Measurements from ENCODE around the gene TUBG2.

The TUBG2 gene

DNA sequence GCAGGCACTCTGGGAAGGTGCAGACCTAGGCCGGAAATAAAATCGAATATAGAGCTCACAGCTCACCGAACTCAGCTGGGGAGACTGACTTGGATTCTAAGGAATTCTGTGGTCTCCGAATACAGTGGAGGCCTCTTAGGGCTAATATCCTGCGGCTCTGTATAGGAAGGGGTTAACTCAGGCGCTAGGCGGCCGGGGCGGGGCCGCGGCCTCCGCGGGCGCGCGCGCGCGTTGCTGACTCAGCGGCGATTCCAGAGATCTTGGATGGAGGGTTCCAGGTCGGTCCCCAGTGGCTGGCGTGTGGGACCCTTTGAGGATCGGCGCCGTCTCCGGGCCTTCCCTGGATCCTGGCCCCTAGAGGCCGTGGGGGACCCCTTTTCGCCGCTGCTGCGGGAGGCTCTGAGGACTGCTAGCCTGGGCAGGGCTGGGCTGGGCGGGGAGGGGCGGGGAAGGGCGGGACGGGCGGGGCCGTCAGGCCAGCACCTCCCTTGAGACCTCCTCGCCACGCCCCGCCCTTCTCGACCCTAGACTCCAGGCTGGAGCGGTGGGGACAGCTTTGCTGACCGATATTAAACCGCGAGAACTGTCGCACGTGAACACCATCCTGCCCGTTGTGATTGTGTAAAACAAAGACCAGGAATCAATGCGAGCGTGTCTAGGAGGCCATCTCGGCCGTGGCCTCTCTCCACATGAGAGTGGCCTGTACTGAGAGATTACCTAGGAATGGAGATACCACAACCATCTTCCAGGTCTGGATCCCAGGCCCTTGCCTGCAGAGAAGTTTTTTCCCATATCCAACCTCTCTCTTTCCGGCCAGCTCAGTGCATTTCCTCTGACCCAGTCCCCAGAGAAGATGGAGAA, 19.1 kb downstream of the TUBG2 start:
- peak; percentile 80 to 85 for DNase-seq

DNA sequence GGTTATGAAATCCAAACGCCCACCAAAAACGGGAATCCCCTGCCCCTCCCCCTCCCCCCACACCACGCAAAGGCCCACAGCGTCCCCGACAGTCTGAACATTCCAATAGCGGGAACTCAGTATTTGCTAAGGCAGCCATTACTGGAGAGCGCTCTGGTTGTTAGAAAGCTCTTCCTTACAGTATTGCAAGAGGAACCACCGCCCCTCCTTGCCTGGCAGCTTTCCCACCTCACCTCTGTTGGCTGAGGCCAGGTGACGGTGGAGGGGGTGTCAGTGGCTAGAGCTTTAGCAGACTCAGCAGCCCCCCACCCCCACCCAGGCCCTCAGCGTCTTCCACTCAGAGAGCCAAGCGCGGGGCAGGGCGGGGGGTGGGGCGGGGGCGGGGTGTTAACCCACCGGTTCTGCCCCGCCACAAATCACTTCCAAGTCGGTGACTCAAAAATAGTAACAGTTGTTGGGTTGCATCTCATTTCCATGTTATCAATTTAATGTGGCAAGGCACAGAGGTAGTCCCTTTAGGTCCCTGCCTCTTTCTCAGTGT, 19.9 kb downstream of the TUBG2 start:
- peak; percentile 42 to 51 for DNase-seq

DNA sequence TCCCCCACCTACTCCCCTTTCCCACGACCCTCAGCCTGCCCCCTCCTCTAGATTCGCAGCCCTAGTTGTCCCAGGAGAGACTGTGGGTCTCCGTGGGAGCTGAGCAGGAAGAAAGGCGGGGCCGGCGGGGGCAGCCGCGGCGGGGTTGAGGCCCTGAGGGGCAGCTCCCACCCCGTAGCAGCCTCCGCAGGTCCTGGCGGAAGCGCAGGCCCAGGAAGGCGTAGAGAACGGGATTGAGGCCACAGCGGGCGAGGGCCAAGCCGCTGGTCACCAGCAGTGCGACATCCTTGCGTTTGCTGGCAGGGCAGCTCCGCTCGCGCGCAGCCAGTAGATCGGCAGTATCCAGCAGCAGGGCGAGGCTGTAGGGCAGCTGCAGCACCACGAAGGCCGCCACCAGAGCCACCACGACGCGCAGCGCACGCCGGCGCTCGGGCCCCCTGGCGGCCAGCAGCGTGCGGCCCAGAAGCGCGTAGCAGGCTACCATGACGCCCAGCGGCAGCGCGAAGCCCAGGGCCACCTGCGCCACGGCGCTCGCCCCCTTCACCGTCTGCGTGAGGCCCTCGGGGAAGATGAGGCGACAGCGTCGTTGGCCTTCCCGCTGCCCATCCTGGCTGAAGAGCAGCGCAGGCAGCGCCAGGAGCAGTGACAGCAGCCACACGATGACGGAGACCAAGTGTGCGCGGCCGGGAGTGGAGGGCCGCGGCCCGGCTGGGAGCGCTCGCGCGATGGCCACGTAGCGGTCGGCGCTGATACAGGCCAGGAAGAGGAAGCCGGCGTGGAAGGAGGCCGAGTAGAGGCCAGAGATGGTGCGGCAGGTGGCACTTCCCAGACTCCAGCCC, 20.6 kb downstream of the TUBG2 start:
- DNase-seq, result peak; percentile 70 to 78

DNA sequence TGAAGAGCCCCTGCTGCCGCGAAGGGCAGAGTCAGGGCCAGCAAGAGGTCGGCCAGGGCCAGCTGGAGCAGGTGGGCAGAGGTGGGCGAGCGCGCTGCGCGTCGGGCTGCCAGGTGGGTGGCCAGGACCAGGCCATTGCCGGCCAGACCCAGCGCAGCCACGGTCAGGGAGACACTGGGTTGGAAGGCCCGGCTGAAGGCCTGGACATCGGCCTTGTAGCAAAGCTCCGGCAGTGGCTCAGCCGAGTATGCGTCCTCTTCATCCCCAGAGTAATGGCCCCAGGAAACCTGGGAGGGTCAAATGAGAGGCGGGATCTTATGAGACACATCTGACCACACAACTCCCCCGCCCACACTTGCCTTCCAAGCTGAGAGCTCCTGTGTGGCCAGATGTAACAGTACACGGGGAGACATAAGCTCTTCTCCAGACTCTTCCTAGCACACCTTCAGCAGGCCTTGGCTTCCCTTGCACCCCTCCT, 21.3 kb downstream of the TUBG2 start:
- no peak for DNase-seq

DNA sequence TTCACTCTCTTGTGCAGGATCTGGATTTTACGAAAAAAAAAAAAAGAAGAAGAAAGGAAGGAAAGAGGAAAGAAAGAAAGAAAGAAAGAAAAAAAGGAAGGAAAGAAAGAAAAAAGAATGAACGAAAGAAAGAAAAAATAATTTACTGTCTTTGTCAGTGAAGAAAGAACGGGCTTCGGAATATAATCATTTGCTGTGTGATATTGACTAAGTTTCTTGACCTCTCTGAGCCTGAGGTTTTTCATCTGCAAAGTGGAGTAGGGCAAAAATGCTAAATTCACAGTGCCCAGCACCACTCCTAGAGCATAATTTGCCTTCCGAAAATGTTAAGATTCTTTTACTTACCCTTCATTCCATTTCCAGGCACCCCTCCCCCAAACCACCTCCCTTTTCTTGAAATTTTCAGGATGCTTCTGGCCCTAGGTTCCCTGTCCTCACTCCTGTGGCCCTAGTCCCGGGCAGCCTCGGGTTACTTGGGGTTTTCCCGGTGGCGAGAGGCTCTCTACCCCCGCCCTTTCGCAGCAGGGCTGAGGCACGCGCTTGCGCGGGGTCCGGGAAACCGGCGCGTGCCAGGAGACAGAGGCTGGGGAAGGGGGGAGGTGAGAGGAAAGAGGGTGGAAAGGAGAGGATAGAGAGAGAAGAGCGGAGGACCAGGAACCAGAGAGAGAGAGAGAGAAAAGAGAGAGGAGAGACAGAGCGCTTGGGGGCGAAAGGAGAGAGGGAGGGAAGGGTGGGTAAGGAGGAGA, 23.1 kb downstream of the TUBG2 start, which contains the start of gene CNTNAP1:
CNTNAP1 (plus strand) TSS at position 556 of the 746 bp plus-strand sequence. CDS start 299 bp downstream, outside the sequence.
- peak in 1 of 2 donors; percentile 47 for DNase-seq

DNA sequence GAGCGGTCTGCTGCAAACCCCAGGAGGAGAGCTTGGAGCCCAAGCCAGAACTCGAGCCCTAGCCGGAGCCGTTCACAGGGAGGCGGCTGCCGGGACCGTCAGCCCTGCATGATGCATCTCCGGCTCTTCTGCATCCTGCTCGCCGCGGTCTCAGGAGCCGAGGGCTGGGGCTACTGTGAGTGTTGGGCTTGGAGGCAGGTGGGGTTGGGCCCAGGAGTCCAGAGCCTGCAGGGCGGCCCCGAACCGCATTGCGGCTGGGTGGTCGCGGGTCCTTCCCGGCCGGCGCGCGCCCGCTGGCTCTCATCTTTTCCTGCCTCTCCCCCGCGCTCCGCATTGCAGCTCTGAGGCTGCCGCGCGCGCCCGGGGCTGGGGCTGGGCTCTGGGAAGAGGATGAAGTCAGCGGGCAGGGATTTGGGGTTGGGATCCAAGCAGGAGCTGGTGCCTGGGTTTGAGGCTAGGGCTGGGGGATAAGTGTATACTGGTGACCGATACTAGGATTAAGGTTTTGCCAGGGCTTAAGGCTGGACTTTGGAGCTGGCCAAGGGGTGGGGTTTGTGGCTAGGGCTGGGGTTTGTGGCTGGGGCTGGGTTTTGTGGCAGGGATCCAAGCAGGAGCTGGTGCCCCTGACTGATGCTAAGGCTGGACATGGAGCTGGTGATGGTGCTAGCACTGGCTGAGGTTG, 23.8 kb downstream of the TUBG2 start:
- DNase-seq, result peak in 1 of 2 donors; percentile 51

DNA sequence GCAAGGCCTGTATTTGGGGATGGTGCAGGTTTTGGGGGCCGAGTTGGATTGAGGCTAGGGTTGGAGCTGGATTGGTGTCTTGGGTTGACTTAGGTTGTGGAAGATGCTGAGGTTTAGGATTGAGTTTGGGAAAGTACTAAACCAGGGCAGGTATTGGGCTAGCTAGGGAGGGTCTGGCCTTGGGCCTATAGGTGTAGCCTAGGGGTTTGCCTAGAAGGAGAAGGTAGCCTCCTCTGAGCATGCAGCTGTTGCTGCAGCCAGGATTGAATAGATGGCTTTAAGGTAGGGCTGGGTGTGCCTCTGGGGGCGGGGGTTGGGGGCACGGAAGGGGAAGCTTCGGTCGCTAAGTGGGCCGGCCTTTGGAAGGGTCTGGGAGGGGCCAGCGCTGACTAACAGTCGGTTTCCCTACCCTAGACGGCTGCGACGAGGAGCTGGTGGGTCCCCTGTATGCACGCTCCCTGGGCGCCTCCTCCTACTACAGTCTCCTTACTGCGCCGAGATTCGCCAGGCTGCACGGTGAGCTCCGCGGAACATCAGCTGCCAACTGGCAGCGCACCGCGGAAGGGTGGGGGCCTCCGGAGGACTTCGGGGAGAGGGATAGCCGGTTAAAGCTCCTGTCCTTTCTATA, 24.4 kb downstream of the TUBG2 start:
- DNase-seq, result no peak

DNA sequence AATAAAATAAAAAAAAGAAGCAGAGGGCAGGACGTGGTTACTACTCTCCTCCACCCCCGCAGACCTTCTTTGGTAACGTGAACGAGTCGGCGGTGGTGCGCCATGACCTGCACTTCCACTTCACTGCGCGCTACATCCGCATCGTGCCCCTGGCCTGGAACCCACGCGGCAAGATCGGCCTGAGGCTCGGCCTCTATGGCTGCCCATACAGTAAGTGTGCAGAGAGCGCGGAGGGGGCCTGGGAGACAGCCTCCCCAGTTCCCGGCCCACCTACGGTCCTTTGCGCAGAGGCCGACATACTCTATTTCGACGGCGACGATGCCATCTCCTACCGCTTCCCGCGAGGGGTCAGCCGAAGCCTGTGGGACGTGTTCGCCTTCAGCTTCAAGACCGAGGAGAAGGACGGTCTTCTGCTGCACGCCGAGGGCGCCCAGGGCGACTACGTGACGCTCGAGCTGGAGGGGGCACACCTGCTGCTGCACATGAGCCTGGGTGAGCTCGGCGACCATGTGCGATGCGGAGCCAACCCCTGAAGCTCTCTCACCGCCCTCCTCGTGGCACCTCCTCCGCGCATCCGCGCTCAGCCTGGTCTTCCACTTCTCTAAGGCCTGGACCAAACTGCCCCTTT, 26.0 kb downstream of the TUBG2 start:
- DNase-seq, result no peak

DNA sequence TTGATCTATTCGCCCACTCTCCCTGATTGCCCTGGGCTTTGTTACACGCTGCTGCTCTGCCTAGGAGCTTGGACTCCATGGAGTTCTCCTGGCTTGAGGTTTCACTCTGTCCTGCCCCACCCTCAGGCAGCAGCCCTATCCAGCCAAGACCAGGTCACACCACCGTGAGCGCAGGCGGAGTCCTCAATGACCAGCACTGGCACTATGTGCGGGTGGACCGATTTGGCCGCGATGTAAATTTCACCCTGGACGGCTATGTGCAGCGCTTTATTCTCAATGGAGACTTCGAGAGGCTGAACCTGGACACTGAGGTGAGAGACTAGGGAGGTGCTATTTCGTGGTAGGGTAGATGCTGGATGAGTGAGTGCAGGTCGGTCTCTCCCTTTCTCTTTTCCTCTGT, 26.7 kb downstream of the TUBG2 start:
- DNase-seq, result no peak

DNA sequence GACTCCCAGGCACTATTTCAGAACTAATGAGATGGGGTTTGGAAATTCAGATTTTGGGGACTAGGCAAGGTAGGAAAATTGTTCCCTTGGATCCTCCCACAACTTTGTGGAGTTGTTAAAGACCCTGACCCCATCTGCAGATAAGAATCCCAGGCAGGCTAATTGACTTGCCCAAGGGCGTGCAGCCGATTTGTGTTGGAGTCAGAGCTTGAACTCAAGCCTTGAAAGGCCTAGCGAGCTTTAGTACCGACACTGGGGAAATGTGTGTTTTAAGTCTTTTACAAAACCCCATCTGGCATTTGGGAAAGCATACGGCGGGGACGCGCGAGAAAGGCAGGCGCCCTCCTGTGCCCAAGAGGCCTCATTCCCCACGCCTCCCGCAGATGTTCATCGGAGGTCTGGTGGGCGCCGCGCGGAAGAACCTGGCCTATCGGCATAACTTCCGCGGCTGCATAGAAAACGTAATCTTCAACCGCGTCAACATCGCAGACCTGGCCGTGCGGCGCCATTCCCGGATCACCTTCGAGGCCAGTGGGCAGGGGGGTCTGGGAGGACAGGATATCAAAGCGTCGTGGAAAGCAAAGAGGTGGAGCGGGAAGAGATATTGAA, 27.5 kb downstream of the TUBG2 start:
- no peak for DNase-seq

DNA sequence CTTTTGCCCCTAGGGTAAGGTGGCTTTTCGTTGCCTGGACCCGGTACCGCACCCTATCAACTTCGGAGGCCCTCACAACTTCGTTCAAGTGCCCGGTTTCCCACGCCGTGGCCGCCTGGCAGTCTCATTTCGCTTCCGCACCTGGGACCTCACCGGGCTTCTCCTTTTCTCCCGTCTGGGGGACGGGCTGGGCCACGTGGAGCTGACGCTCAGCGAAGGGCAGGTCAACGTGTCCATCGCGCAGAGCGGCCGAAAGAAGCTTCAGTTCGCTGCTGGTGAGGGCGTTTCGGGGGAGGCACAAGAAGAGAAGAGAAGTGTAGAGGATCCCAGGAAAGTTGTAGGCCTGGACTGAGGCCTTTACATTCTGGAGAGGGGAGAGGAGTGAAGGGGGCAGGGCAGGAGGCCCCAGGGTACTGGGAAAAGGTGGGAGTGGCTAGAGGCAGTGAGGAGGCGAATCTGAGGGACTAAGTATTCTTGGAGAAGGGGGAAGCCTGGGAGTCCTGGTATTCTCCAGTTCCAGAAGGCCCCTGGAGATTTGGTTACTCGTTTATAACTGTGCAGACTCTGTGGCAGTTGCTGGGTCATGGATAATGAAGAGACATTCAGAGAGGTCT, 28.7 kb downstream of the TUBG2 start:
- no peak for DNase-seq

DNA sequence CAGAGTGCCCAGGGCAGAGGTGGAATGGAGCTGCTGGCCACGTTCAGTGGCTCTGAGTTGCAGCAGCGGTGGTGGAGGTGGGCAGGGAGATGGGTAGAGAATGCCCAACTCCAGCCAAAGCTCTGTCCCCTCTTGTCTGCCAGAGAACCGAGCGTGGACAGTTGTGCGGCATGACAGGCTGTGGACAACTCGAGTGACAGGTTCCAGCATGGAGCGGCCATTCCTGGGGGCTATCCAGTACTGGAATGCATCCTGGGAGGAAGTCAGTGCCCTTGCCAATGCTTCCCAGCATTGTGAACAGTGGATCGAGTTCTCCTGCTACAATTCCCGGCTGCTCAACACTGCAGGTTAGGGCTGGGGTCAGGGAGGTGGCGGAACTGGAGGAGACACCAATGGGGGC, 31.5 kb downstream of the TUBG2 start:
- no peak for DNase-seq

DNA sequence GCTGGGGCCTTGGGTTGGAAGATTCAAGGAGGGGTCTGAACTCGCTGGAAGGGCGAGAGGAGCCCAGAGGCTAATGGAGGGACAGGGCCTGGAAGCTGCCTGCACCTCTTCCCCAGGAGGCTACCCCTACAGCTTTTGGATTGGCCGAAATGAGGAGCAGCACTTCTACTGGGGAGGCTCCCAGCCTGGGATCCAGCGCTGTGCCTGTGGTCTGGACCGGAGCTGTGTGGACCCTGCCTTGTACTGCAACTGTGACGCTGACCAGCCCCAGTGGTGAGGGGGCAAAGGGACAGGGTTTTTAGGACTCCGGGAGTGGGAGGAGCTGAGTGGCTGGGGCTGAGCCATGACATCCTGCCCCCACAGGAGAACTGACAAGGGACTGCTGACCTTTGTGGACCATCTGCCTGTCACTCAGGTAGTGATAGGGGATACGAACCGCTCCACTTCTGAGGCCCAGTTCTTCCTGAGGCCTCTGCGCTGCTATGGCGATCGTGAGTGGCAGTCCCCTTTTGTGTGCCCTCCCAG, 32.0 kb downstream of the TUBG2 start:
- DNase-seq, result no peak

DNA sequence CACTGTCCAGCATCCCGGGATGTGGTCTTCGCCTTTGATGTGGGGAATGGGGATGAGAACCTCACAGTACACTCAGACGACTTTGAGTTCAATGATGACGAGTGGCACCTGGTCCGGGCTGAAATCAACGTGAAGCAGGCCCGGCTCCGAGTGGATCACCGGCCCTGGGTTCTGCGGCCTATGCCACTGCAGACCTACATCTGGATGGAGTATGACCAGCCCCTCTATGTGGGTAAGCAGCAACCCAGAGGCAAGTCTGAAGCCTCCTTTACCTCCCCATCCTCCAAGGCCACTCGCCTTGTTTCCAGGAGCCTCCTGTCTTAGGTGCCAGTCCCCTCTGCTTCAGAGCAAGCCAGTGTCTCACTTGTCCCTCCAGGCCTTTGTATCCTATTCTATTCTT, 33.4 kb downstream of the TUBG2 start:
- no peak for DNase-seq

DNA sequence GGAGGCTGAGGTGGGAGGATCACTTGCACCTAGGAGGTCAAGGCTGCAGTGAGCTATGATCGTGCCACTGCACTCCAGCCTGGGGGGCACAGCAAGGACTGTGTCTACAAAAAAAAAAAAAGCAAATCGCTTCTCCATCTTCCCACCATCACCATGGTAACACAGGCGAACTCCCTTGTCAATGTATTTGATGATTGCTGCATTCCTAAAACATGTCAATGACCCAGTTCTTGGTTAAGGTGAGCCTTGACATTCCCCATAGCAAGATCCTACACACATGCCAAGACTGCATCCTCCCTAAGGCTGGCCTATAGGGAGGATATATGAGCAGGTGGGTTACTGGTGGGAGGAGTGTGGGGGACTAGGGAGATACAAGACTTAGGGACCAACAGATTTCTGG, 35.4 kb downstream of the TUBG2 start:
- DNase-seq, result no peak

DNA sequence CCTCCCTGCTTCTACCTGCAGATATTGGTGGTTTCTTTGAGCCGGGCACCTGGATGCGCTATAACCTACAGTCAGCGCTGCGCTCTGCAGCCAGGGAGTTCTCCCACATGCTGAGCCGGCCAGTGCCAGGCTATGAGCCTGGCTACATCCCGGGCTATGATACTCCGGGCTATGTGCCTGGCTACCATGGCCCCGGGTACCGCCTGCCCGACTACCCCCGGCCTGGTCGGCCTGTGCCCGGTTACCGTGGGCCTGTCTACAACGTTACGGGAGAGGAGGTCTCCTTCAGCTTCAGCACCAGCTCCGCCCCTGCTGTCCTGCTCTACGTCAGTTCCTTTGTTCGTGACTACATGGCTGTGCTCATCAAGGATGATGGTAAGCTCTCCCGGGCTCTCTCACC, 36.4 kb downstream of the TUBG2 start:
- no peak for DNase-seq

DNA sequence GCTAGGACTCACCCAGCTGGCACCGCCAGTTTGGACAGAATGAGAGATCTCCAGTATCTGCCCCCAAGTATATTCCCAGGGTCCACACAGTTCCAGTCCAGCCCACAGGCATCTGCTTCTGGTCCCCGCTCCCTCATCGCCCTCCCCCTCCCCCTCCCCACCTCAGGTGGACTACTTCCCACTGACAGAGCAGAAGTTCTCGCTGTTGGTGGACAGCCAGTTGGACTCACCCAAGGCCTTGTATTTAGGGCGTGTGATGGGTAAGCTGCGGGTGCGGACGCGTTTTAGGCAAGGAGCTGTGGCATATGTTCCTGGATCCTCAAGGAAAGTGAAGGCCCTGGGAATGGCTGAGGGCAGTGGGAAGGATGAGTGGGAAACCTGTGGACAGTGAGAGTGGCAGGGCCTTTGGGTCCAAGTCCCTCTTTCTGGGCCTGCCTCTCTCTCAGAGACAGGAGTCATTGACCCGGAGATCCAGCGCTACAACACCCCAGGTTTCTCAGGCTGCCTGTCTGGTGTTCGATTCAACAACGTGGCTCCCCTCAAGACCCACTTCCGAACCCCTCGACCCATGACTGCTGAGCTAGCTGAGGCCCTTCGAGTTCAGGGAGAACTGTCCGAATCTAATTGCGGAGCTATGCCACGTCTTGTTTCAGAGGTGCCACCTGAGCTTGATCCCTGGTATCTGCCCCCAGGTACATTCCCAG, 38.2 kb downstream of the TUBG2 start:
- no peak for DNase-seq

DNA sequence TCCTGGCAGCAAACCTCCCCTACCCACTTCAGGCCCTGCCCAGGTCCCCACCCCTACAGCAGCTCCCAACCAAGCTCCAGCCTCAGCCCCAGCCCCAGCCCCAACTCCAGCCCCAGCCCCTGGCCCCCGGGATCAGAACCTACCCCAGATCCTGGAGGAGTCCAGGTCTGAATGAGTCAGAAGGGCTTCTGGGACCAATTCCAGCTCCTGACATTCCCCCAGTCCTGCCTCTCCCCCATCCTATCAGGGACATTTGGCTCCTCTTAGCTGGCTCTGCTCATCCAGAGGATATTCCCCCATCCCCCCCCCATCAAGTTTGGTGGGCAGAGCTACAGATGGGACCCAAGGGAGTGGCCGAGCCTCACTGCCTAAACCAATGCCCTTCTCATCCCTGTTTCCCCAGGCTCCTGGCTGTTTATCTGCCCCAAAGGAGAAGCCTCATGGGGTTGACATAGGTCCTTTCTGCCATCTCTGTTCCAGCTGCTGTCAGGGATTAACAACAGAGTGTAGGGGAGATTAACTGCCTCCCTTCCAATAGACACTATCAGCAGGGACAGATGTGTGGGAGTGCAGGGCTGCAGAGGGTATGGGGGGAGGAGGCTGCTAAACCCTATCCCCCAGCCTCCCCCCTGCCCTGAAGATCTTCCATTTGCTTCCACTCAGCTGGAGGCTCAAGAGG, 39.8 kb downstream of the TUBG2 start:
- DNase-seq, result no peak

DNA sequence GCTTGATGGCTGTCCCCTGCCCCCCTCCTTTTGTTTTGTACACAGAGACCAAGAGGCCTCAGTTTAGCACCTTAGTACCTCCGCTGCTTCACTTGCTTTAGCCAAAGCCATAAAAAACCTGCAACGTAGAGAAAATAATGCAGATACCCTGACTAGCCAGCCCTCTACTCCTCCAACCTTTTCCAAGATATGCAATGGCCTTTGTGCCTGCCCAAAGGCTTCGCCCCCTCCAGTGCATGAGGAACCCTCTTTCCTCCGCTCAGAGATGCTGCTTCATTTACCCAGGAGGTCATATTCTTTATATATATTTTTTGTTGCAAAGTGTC, 40.3 kb downstream of the TUBG2 start:
- no peak for DNase-seq
